Hematopoietic multipotent progenitor cell (in vitro differentiated cells): ENCODE data around the gene LRRC73. TPM values are rescaled to one million over a fixed set of nuclear protein-coding genes. Genes with fewer than 3 reads are reported as not detected.
A peak's percentile ranks its signal among the peaks of the same experiment; 100 is the strongest.
"Not testable (repeated sequence)": the region's sequence is repeated elsewhere in the genome, so short reads cannot be mapped to it uniquely, and the experiment has no call there.

Source experiments
- DNase-seq, 3 donors: peaks; one replicate each; pipeline ENCODE4 v3.0.0-alpha.2; 2011 to 2015; ENCODE audit warnings: low read depth in 2 of 3, low spot score in 2 of 3
- total RNA-seq: library from RNA; depleted of rRNA; stranded (reverse); fragments of >200 nt; gene quantifications from one replicate; pipeline ENCODE4 v1.2.3, GENCODE V29; 2012

The LRRC73 gene
- total RNA-seq, 1 donor = 0.27 TPM

DNA sequence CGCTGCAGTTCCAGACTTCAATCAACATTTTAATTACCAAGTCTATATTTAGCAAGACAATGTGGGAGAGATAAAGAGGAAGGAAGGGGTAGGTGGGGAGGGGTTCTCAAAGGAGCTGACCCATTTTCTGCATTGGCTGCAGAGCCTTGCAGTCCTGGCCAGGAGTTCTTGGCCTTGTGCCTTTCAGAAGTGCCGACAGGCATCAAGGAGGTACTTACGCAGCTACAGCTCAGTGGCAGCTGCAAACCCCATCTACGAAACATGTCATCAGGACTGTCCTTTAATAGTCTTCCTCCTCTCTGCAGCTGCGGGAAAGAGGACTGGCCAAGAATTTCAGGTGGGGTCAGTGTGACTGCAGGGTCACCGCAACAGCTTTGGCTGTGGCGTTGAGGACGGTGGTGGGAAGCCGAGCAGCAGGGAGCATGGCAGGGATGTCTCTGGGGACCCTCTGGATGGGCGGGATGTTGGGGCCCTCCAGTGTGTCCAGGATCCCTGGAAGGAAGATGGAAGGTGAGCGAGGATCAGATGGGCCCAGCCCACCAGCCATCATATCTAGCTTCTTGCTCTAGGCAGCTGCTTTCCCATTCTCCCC lies 1.8 kb upstream of the LRRC73 start:
- no peak for DNase-seq

- no peak for DNase-seq
These were observed 649 bp upstream of the LRRC73 start for GRCh38 chr6:43510827-43511163.

DNA sequence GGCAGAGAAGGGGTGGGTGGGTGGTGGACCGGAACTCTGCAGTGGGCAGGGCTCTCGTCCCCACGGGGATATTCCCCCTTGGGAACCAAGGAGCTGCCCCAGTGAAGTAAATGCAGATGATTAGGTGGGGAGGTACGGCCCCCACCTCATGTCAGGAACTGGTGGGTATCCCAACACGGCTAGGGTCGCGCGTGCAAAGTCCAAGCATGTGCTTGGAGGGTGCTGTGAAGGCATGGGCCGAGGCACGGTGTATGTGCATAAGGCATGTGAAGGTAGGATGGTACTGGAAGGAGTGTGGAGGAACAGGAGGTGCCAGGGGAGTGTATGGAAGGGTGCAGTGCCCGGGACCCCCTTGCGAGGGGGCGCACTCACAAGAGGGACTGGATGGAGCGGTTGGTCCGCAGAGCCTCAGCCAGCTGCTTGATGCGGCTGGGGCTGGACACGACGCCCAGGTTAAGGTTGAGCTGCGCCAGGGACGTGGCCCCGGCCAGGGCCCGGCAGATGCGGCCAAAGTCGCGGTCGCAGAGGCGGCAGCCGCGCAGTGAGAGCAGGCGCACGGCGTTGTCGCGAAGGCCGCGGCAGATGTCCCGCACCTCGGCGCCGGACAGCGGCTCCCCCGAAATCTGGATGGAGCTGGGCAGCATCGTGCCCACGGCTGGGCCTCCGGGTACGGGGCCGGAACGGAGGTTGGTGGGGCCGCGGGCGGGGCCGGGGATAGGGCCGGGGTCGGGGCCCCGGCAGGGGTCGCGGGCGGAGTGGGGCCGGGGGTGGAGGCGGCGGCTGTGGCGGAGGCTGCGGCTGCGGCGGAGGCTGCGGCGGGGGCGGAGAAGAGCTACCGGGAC lies 783 bp downstream of the LRRC73 start:
- DNase-seq = no peak

- DNase-seq = no peak
These were observed 1.5 kb downstream of the LRRC73 start for GRCh38 chr6:43508481-43509141.

DNA sequence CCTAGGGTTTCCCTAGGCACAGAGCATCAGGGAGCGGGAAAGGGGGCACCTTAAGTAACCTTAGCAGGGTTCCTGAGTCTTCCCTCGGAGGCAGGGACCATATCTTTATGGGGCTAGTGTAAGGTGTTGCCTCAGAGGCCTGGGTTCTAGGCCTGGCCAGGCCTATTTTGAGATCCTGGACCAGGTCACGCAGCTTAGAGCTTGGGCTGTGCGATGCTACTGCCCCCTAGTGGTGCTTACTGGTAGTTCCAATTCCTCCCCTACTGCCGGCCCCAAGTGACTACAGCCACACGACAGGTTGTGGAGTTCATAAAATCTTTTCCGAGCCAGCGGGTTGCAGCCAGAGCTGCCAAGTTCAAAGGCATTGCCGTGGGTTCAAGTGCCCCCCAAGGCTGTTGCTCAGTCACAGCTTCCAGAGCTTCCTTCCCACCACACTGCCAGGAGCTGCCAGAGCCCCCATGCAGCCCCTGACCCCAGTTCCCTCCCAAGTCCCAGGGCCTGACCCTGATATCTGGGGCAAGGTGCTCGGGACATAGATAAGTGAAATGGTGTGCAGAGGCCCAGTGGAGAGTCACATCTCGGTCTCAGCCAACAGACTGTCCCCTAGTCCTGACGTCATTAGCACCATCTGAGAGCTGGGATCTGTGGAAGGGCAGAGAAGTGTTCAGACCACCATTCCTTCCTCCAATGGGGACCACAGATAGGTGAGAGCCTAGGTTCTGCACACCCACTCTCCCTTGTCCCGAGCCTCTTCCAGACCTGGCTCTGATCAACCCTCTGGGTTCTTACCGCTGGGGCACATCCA lies 3.3 kb downstream of the LRRC73 start:
- DNase-seq = peak; percentile 75 to 90 (median 81)

GRCh38 chr6:43506171-43506570 lies 4.0 kb downstream of the LRRC73 start:
- DNase-seq = no peak

DNA sequence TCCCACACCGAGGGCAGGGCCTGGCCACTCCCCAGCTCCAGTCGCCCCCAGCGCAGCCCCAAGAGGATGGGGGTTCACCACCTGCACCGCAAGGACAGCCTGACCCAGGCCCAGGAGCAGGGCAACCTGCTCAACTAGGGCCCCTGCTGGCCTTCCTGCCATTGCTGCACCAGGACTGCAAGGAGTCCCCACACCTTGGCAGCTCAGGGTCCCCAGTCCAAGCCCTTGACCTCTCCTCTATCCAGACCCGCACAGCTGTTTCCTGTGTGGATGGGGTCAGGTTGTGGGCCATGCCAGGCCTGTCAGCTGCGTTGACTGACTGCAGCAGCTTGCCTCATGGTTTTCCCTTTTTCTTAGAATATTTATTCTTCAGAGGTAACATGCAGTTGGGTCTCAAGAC lies 4.4 kb downstream of the LRRC73 start:
- DNase-seq = no peak

- no peak for DNase-seq
These were observed 5.2 kb downstream of the LRRC73 start for GRCh38 chr6:43504756-43505593.

GRCh38 chr6:43503443-43503842 lies 6.7 kb downstream of the LRRC73 start:
- DNase-seq = no peak

GRCh38 chr6:43502666-43503065 lies 7.5 kb downstream of the LRRC73 start:
- no peak for DNase-seq

DNA sequence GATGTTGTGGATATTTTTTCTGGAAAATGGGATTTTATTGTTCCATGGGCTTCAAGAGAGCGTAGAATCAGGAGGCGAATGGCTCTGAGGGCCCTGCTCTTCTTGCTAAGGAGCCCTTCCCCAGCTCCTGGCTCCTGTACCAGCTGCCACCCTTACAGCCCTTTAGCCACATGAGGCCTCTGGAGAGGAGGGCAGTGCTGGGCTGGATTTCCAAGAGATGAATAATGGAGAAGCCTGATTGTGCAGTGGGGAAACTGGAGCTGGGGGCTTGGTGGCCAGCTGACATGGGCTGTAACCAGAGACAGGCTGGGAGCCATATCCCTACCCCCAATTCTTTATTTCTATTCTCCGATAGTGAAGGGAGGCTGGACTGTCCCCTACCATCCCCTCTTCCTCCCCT lies 9.2 kb downstream of the LRRC73 start:
- no peak for DNase-seq

DNA sequence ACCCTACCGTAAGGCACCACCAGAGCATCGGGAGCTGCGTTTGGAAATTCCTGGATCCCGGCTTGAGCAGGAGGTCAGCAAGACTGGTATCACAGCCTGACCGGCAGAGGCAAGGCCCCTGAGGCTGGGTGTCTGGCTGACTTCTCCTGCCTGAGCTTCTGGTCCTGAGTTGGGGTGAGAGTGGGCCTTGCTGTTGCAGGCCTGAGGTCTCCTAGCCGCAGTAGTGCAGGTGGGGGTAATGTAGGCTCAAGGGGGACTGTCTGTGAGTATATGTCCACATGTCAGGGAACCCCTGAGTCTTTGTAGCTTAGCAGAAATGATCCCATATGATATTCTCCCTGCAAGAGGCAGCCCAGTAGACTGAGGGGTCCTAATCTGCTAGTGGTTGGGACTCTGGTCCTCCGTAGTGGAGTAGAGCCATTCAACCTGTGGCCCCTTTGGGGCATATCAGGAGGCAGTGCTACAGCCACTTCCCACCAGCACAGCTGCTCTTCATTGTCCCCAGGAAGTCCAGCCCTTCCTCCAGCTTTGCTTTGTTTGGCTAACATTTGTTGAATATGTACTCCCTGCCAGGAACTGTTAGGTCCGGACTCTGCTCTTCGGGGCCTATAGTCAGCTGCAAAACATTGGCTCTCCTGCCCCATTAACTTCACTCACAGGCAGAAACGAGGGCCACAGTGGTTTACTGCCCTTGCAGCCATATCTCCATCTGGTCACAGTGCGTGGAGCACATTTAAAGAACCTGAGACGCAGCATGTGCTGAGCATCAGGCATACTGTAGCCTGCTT lies 10.9 kb downstream of the LRRC73 start:
- no peak for DNase-seq

GRCh38 chr6:43498291-43498690 lies 11.9 kb downstream of the LRRC73 start:
- DNase-seq = not testable (repeated sequence)

DNA sequence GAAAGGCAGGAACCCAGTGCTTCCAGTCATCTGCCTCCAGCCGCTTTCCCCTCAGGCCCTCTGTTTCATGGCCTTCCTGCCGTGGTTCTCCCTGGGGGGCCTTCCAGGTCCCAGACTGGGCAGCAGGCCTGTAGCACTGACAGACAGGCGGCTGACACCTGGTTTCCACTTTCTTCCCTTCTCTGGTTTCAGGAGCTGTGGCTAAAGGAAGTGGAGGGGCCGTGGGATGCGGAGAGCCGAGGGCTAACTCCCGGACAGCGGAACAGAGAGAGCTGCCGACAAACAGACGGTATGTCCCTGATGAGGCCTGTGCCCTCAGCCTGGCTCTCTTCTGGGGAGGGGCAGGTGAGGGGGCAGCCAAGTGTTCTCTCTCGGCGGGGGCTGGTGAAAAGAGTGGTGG lies 12.5 kb downstream of the LRRC73 start:
- no peak for DNase-seq

DNA sequence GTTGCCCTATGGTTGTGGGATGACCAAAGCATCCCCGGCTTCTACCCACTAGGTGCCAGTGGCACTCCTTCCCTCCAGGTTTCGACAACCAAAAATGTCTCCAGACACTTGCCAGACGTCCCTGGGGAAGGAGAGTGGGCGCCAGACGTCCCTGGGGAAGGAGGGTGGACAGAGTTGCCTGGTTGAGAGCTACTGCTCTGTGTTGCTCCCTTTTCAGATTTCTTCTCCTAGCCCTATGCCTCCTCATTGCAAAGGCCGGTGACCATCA lies 13.1 kb downstream of the LRRC73 start:
- no peak for DNase-seq

GRCh38 chr6:43496370-43497128 lies 13.6 kb downstream of the LRRC73 start:
- DNase-seq = no peak

GRCh38 chr6:43495409-43495941 lies 14.7 kb downstream of the LRRC73 start:
- no peak for DNase-seq

GRCh38 chr6:43494766-43495165 lies 15.4 kb downstream of the LRRC73 start:
- DNase-seq = no peak

DNA sequence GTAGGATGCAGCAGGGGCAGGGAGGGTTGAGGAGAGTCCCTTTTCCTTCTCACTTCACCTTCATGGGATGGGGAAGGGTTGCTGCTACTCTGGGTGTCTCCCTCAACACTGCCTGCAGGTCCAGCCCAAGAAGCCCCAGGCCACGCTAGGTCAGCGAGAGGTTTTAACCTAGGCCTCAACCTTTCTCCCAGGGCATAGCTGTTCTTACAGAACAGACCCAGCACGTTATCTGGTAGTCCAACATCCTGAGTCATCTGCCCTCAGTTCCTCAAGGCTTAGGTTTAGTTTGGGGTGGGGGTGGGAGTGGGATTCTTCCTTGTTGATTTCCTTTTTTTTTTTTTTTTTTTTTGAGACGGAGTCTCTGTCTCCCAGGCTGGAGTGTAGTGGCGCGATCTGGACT lies 15.8 kb downstream of the LRRC73 start:
- no peak for DNase-seq
